K562 (cell line): ENCODE data around the gene CCDC9. TPM values are rescaled to one million over a fixed set of nuclear protein-coding genes. Genes with fewer than 3 reads are reported as not detected.
A peak's percentile ranks its signal among the peaks of the same experiment; 100 is the strongest.

Source experiments
- CTCF ChIP-seq, 3 experiments: IDR thresholded peaks in 2 of 3; conservative IDR thresholded peaks in 1 of 3; 2 replicates each; pipeline ENCODE4 v1.5.1; 2011 to 2012; ENCODE audit warnings: low read length in 3 of 3, mild to moderate bottlenecking in 3 of 3, control low read depth in 2 of 3, improper control_type of control experiment in 1 of 3, inconsistent platforms in 1 of 3, low read depth in 1 of 3, mixed read lengths in 1 of 3, moderate library complexity in 1 of 3; ENCODE audit not compliant: insufficient read depth in 2 of 3
- E2F5 ChIP-seq: sonication (generic); formaldehyde crosslinking; IDR thresholded peaks from 2 replicates; pipeline ENCODE4 v1.8.0; 2022; ENCODE audit warnings: mild to moderate bottlenecking, missing genetic modification reagents
- ELF1 ChIP-seq: fragments of 200-800 bp; sonication (Bioruptor generic); IDR thresholded peaks from 2 replicates; pipeline ENCODE4 v1.6.1; 2016; ENCODE audit warnings: missing genetic modification characterization, missing compliant biosample characterization
- GTF2B ChIP-seq: IDR thresholded peaks from 2 replicates; pipeline ENCODE4 v1.6.1; 2011; ENCODE audit not compliant: insufficient read length; ENCODE audit errors: extremely low read depth
- GTF2E2 ChIP-seq: fragments of 200-800 bp; sonication (Bioruptor generic); IDR thresholded peaks from 2 replicates; pipeline ENCODE4 v1.6.1; 2016; ENCODE audit warnings: missing genetic modification characterization, missing compliant biosample characterization
- IFI16 ChIP-seq: fragments of 250-450 bp; sonication (Bioruptor Pico); IDR thresholded peaks from 2 replicates; pipeline ENCODE4 v2.1.2; 2022; ENCODE audit warnings: mild to moderate bottlenecking, inconsistent platforms
- JUNB ChIP-seq: fragments of 450-650 bp; formaldehyde crosslinking; conservative IDR thresholded peaks from 2 replicates; pipeline ENCODE4 v1.4.0; 2020; ENCODE audit warnings: mild to moderate bottlenecking
- MXI1 ChIP-seq: IDR thresholded peaks from 2 replicates; pipeline ENCODE4 v1.6.1; 2011; ENCODE audit warnings: low read depth, mild to moderate bottlenecking, improper control_type of control experiment, low read length
- MYC ChIP-seq, 2 experiments: fragments of 250-450 bp in 1 of 2; sonication (Bioruptor Pico) in 1 of 2; IDR thresholded peaks; 2 replicates each; pipeline versions ENCODE4 v1.5.1 to v1.6.1; 2012 to 2021; ENCODE audit warnings: low read depth in 2 of 2, borderline replicate concordance in 1 of 2, improper control_type of control experiment in 1 of 2, low read length in 1 of 2, mild to moderate bottlenecking in 1 of 2, moderate library complexity in 1 of 2
- POLR2AphosphoS2 ChIP-seq: IDR thresholded peaks from 2 replicates; pipeline ENCODE4 v1.6.1; 2012; ENCODE audit warnings: low read length, improper control_type of control experiment
- RAD21 ChIP-seq, 2 experiments: fragments of 250-450 bp in 1 of 2; fragments of 450-650 bp in 1 of 2; sonication (Bioruptor Pico) in 1 of 2; formaldehyde crosslinking in 1 of 2; IDR thresholded peaks in 1 of 2; conservative IDR thresholded peaks in 1 of 2; 2 replicates each; pipeline versions ENCODE4 v1.4.0 to v1.8.0; 2020 to 2022; ENCODE audit warnings: mild to moderate bottlenecking in 2 of 2, moderate library complexity in 1 of 2
- TAF1 ChIP-seq: IDR thresholded peaks from 2 replicates; pipeline ENCODE4 v1.6.1; 2011; ENCODE audit warnings: mild to moderate bottlenecking, low read length, moderate library complexity; ENCODE audit not compliant: insufficient read depth, control insufficient read depth, severe bottlenecking; ENCODE audit errors: extremely low read depth
- ZNF24 ChIP-seq: fragments of 450-650 bp; IDR thresholded peaks from 2 replicates; pipeline ENCODE4 v1.6.1; 2016
- ZNF408 ChIP-seq: fragments of 250-450 bp; sonication (Bioruptor Pico); IDR thresholded peaks from 2 replicates; pipeline ENCODE4 v1.4.0; 2020; ENCODE audit warnings: low read depth, mild to moderate bottlenecking, moderate library complexity
- ZNF740 ChIP-seq, 3 experiments: fragments of 200-800 bp in 1 of 3; sonication (Bioruptor generic) in 1 of 3; sonication (generic) in 1 of 3; formaldehyde crosslinking in 1 of 3; IDR thresholded peaks; 2 replicates each; pipeline versions ENCODE4 v1.6.1 to v1.8.0; 2016 to 2022; ENCODE audit warnings: mild to moderate bottlenecking in 2 of 3, missing compliant biosample characterization in 2 of 3, missing genetic modification characterization in 2 of 3, missing genetic modification reagents in 1 of 3
- ZNF76 ChIP-seq: fragments of 250-450 bp; sonication (Bioruptor Pico); IDR thresholded peaks from 2 replicates; pipeline ENCODE4 v1.4.0; 2020; ENCODE audit warnings: mild to moderate bottlenecking, moderate library complexity, borderline replicate concordance
- polyA plus RNA-seq, 8 experiments: library from polyadenylated mRNA; depleted of rRNA in 4 of 8; stranded (reverse) in 5 of 8; unstranded in 3 of 8; fragments of >200 nt; fragmentation: Nextera tagmentation in 2 of 8; fragmentation: Illumina TruSeq in 1 of 8; extraction: Ambion mirVana in 2 of 8; extraction: Trizol in 1 of 8; gene quantifications; 2 replicates each; pipeline versions ENCODE4 v1.2.1 to v1.2.3, GENCODE V29; 2011 to 2014; ENCODE audit warnings: inconsistent platforms in 1 of 8, missing spikeins in 1 of 8
- total RNA-seq, 7 experiments: library from RNA; depleted of rRNA in 6 of 7; stranded (reverse); fragments of >200 nt in 6 of 7; fragmentation: Illumina TruSeq in 2 of 7; extraction: Trizol in 2 of 7; gene quantifications; 2 replicates each; pipeline versions ENCODE4 v1.2.1 to v1.2.3, GENCODE V29; 2011 to 2021; ENCODE audit warnings: low replicate concordance in 1 of 7

Gene CCDC9
- total and polyA plus RNA-seq, 9 of the 15 experiments (the other 6 are each of a cell fraction or from before 2014, with no cell fraction given), result 0.23 to 38.6 (median 8.4) TPM

GRCh38 chr19:47225746-47226425, 30.4 kb upstream of the CCDC9 start (continued):
- TF ChIP-seq ZNF740 (CRISPR knock-in tag; IDR thresholded peaks at IDR 0.05) (peak; percentile 96), ZNF740 (tag; IDR thresholded peaks at IDR 0.05) (no peak), ZNF408 (no peak), ZNF76 (CRISPR knock-in tag) (peak; percentile 49; the same call in 1 of the 2 replicates), CTCF (IDR thresholded peaks at IDR 0.05 in 2 of 3, conservative IDR thresholded peaks at IDR 0.05 in 1 of 3; ENCODE audit: insufficient read depth in 2 of 3, low read depth in 1 of 3, low read length in 3 of 3) (peak in 2 of 3 experiments; percentile 49 to 57; a peak in 3 of 6 replicates), IFI16 (CRISPR knock-in tag) (no peak), POLR2AphosphoS2 (peak; percentile 87), E2F5 (CRISPR knock-in tag) (0 out of 2 replicates have a peak, but pooled peaks have one; percentile 52), MYC (IDR thresholded peaks at IDR 0.05; ENCODE audit: low read depth, low read length) (peak; percentile 82), MYC (CRISPR knock-in tag; IDR thresholded peaks at IDR 0.05; ENCODE audit: borderline replicate concordance, low read depth) (no peak), RAD21 (CRISPR knock-in tag; conservative IDR thresholded peaks at IDR 0.05 in 1 of 2, IDR thresholded peaks at IDR 0.05 in 1 of 2) (peak in 1 of 2 experiments; percentile 11; a peak in 2 of 4 replicates), GTF2E2 (tag) (peak; percentile 92), ELF1 (tag) (no peak), ZNF24 (no peak; the same call in 1 of the 2 replicates), TAF1 (peak; percentile 97), MXI1 (no peak), GTF2B (peak; percentile 63), JUNB (CRISPR knock-in tag) (0 out of 2 replicates have a peak, but pooled peaks have one; percentile 12)
